Measurements from ENCODE around the gene NMNAT1.
"Not testable (repeated sequence)": the region's sequence is repeated elsewhere in the genome, so short reads cannot be mapped to it uniquely, and the experiment has no call there.

The NMNAT1 gene

GRCh38 chr1:9922342-9922741, 20.9 kb upstream of the NMNAT1 start:
- DNase-seq = no peak

GRCh38 chr1:9927259-9927658, 16.0 kb upstream of the NMNAT1 start:
- no peak for DNase-seq

- DNase-seq = no peak
These were observed 13.6 kb upstream of the NMNAT1 start for GRCh38 chr1:9929431-9930385.

- DNase-seq = no peak
These were observed 806 bp upstream of the NMNAT1 start for GRCh38 chr1:9942399-9942938.

- DNase-seq = no peak
These were observed 3.0 kb downstream of the NMNAT1 start for GRCh38 chr1:9946315-9946714.

GRCh38 chr1:9957726-9958125, 14.5 kb downstream of the NMNAT1 start:
- no peak for DNase-seq

GRCh38 chr1:9960011-9960410, 16.7 kb downstream of the NMNAT1 start:
- no peak for DNase-seq

GRCh38 chr1:9960706-9961562, 17.7 kb downstream of the NMNAT1 start:
- DNase-seq = no peak

- no peak for DNase-seq
These were observed 41.0 kb downstream of the NMNAT1 start for GRCh38 chr1:9984253-9984652.

GRCh38 chr1:9985001-9985400, 41.7 kb downstream of the NMNAT1 start:
- no peak for DNase-seq

GRCh38 chr1:9989773-9990172, 46.5 kb downstream of the NMNAT1 start:
- DNase-seq = no peak

- no peak for DNase-seq
These were observed 47.7 kb downstream of the NMNAT1 start for GRCh38 chr1:9990944-9991343.

GRCh38 chr1:9992910-9993309, 49.6 kb downstream of the NMNAT1 start:
- DNase-seq = no peak

GRCh38 chr1:9993561-9994075, 50.3 kb downstream of the NMNAT1 start:
- DNase-seq = no peak

- no peak for DNase-seq
These were observed 53.6 kb downstream of the NMNAT1 start, which contains the start of gene RBP7 for GRCh38 chr1:9996624-9997582. Gene RBP7 (plus strand): TSS chr1:9997228. CDS start chr1:9997259, 31 bp downstream.

GRCh38 chr1:10001016-10001665, 57.9 kb downstream of the NMNAT1 start:
- DNase-seq = no peak

- not testable (repeated sequence) for DNase-seq
These were observed 62.0 kb downstream of the NMNAT1 start for GRCh38 chr1:10005248-10005647.

- DNase-seq = no peak
These were observed 63.9 kb downstream of the NMNAT1 start for GRCh38 chr1:10007169-10007568.

GRCh38 chr1:10014016-10014415, 70.7 kb downstream of the NMNAT1 start:
- no peak for DNase-seq

GRCh38 chr1:10019561-10019960, 76.3 kb downstream of the NMNAT1 start:
- no peak for DNase-seq

- DNase-seq = no peak
These were observed 76.8 kb downstream of the NMNAT1 start for GRCh38 chr1:10020086-10020485.
